OCI-LY1 (cell line): Measurements from ENCODE around the gene RBM10.

ENCODE experiments used
- EZH2 ChIP-seq: fragments of 200-600 bp; sonication (generic), shearing (Covaris generic); IDR thresholded peaks from 2 replicates; pipeline ENCODE4 v1.8.0; 2017; ENCODE audit warnings: borderline replicate concordance, mixed run types, mild to moderate bottlenecking, antibody characterized with exemption, low read length, moderate library complexity, mixed read lengths
- TF ChIP-seq, protein P1 (sequence below): fragments of 200-600 bp; sonication (generic), shearing (Covaris generic); IDR thresholded peaks from 2 replicates; pipeline ENCODE4 v1.5.1; 2017; ENCODE audit warnings: mild to moderate bottlenecking, antibody characterized with exemption, low read length, moderate library complexity, mixed read lengths

DNA sequence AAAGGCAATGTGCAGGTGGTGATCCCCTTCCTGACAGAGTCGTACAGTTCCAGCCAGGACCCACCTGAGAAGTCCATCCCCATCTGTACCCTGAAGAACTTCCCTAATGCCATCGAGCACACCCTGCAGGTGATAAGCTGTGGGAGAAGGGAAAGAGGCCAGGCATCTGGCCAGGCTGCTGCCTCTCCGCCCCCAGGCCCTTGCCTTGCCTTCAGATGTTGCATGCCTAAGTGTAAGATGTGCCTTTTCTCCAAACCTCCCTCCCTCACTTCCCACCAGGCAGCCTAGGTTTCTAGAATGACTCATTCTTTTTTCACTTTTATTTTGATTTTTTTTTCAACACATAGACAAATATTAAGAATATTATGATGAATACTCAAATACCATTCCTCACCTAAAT lies 61.3 kb downstream of the RBM10 start:
- no peak for TF ChIP-seq EZH2
- TF ChIP-seq, protein P1, sequence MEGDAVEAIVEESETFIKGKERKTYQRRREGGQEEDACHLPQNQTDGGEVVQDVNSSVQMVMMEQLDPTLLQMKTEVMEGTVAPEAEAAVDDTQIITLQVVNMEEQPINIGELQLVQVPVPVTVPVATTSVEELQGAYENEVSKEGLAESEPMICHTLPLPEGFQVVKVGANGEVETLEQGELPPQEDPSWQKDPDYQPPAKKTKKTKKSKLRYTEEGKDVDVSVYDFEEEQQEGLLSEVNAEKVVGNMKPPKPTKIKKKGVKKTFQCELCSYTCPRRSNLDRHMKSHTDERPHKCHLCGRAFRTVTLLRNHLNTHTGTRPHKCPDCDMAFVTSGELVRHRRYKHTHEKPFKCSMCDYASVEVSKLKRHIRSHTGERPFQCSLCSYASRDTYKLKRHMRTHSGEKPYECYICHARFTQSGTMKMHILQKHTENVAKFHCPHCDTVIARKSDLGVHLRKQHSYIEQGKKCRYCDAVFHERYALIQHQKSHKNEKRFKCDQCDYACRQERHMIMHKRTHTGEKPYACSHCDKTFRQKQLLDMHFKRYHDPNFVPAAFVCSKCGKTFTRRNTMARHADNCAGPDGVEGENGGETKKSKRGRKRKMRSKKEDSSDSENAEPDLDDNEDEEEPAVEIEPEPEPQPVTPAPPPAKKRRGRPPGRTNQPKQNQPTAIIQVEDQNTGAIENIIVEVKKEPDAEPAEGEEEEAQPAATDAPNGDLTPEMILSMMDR: no peak
